Hepatocyte (in vitro differentiated cells): ENCODE measurements around the gene FBXL13. TPM values are rescaled to one million over a fixed set of nuclear protein-coding genes. Genes with fewer than 3 reads are reported as not detected.

Experiments
- DNase-seq: peaks from one replicate; pipeline ENCODE4 v3.0.0-alpha.2; 2016; ENCODE audit warnings: low spot score
- H2AFZ ChIP-seq: fragments of 200-600 bp; sonication (generic); 2 replicates; pipeline ENCODE4 v1.6.0; 2016; ENCODE audit warnings: antibody characterized with exemption, mild to moderate bottlenecking
- H3K27ac ChIP-seq: fragments of 200-600 bp; sonication (generic); 2 replicates; pipeline ENCODE4 v1.5.1; 2016; ENCODE audit warnings: mild to moderate bottlenecking
- H3K27me3 ChIP-seq: fragments of 200-600 bp; sonication (generic); 2 replicates; pipeline ENCODE4 v1.6.1; 2016
- H3K36me3 ChIP-seq: fragments of 200-600 bp; sonication (generic); replicated peaks from 2 replicates; pipeline ENCODE4 v1.5.1; 2016; ENCODE audit warnings: low read depth; ENCODE audit not compliant: insufficient read depth
- H3K4me1 ChIP-seq: fragments of 200-600 bp; sonication (generic); 2 replicates; pipeline ENCODE4 v1.5.1; 2016; ENCODE audit warnings: mild to moderate bottlenecking, moderate library complexity; ENCODE audit not compliant: insufficient read depth
- H3K4me2 ChIP-seq: fragments of 200-600 bp; sonication (generic); 2 replicates; pipeline ENCODE4 v1.6.0; 2016
- H3K4me3 ChIP-seq: fragments of 200-600 bp; sonication (generic); 2 replicates; pipeline ENCODE4 v1.5.1; 2016; ENCODE audit warnings: mild to moderate bottlenecking
- H3K79me2 ChIP-seq: fragments of 200-600 bp; sonication (generic); 2 replicates; pipeline ENCODE4 v1.6.0; 2017; ENCODE audit warnings: mild to moderate bottlenecking
- H3K9me2 ChIP-seq: fragments of 200-600 bp; sonication (generic); replicated peaks from 2 replicates; pipeline ENCODE4 v1.6.0; 2017; ENCODE audit warnings: mild to moderate bottlenecking; ENCODE audit not compliant: insufficient read depth
- H3K9me3 ChIP-seq: fragments of 200-600 bp; sonication (generic); 2 replicates; pipeline ENCODE4 v1.5.1; 2016; ENCODE audit warnings: low read depth, mild to moderate bottlenecking
- H4K20me1 ChIP-seq: fragments of 200-600 bp; sonication (generic); 2 replicates; pipeline ENCODE4 v1.6.0; 2016; ENCODE audit warnings: mild to moderate bottlenecking; ENCODE audit not compliant: insufficient read depth, poor library complexity, severe bottlenecking
- EZH2 ChIP-seq: fragments of 200-600 bp; sonication (generic); IDR thresholded peaks from 2 replicates; pipeline ENCODE4 v1.6.1; 2016; ENCODE audit warnings: antibody characterized with exemption, mild to moderate bottlenecking, borderline replicate concordance
- EZH2phosphoT487 ChIP-seq: fragments of 200-600 bp; sonication (generic); IDR thresholded peaks from one replicate; pipeline ENCODE4 v1.6.1; 2018; ENCODE audit warnings: antibody characterized with exemption, mild to moderate bottlenecking, low read depth, moderate library complexity; ENCODE audit not compliant: unreplicated experiment, severe bottlenecking
- WGBS: methylation state at CpG from one replicate; pipeline ENCODE4 v1.1.6; 2016; ENCODE audit warnings: low lambda C conversion rate; ENCODE audit errors: missing lambda C conversion rate; 5-methylcytosine and 5-hydroxymethylcytosine counted together
- polyA plus RNA-seq: library from polyadenylated mRNA; unstranded; fragments of >200 nt; fragmentation: Nextera tagmentation; extraction: Ambion mirVana; gene quantifications from 2 replicates; pipeline ENCODE4 v1.2.1, GENCODE V29; 2016
- total RNA-seq: library from RNA; depleted of rRNA; stranded (reverse); fragments of >200 nt; gene quantifications from 2 replicates; pipeline ENCODE4 v1.2.3, GENCODE V29; 2014
- TF ChIP-seq, protein P1 (sequence below): fragments of 200-600 bp; sonication (generic); IDR thresholded peaks from 2 replicates; pipeline ENCODE4 v1.5.1; 2016; ENCODE audit warnings: antibody characterized with exemption, mild to moderate bottlenecking; ENCODE audit not compliant: poor library complexity

The FBXL13 gene
- total and polyA plus RNA-seq, 2 experiments from 2014 or later = 0.30 to 1.8 TPM

DNA sequence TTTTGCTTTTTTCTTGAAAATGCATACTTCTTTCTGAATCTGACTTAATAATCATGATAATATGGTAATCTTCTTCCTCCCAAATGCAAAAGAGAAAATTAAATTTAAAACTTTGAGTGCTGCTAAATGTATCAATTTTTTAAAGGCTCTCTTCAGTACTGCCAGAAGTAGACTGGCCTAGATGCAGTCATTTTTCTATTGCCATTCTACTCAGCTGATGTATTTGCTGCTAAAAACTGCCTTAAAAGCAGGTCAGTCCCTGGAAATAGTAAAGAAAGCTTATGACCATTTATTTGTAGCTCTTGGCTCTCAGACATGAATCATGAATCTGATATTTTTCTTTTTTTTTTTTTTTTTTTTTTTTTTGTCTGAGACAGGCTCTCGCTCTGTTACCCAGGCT is 45.8 kb upstream of the FBXL13 start:
- no peaks in the 10 kb centered on the region for H3K4me1 ChIP-seq
- H4K20me1 ChIP-seq = no peaks in the 10 kb centered on the region
- no peaks in the 10 kb centered on the region for H3K9me3 ChIP-seq
- no peak overlapping the region for H2AFZ ChIP-seq
- H3K79me2 ChIP-seq = peaks cover 2% of the 10 kb centered on the region
- 100% methylated on average over 1 of the region's 1 CpG for WGBS
- H3K4me3 ChIP-seq = no peak overlapping the region
- H3K36me3 ChIP-seq = no peaks in the 10 kb centered on the region
- no peak overlapping the region for H3K4me2 ChIP-seq
- TF ChIP-seq EZH2 = no peak
- TF ChIP-seq EZH2phosphoT487 = no peak
- TF ChIP-seq, protein P1, sequence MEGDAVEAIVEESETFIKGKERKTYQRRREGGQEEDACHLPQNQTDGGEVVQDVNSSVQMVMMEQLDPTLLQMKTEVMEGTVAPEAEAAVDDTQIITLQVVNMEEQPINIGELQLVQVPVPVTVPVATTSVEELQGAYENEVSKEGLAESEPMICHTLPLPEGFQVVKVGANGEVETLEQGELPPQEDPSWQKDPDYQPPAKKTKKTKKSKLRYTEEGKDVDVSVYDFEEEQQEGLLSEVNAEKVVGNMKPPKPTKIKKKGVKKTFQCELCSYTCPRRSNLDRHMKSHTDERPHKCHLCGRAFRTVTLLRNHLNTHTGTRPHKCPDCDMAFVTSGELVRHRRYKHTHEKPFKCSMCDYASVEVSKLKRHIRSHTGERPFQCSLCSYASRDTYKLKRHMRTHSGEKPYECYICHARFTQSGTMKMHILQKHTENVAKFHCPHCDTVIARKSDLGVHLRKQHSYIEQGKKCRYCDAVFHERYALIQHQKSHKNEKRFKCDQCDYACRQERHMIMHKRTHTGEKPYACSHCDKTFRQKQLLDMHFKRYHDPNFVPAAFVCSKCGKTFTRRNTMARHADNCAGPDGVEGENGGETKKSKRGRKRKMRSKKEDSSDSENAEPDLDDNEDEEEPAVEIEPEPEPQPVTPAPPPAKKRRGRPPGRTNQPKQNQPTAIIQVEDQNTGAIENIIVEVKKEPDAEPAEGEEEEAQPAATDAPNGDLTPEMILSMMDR = no peak
- no peak overlapping the region for H3K27ac ChIP-seq
- no peak for DNase-seq
- no peaks in the 10 kb centered on the region for H3K9me2 ChIP-seq
- H3K27me3 ChIP-seq = no peaks in the 10 kb centered on the region

DNA sequence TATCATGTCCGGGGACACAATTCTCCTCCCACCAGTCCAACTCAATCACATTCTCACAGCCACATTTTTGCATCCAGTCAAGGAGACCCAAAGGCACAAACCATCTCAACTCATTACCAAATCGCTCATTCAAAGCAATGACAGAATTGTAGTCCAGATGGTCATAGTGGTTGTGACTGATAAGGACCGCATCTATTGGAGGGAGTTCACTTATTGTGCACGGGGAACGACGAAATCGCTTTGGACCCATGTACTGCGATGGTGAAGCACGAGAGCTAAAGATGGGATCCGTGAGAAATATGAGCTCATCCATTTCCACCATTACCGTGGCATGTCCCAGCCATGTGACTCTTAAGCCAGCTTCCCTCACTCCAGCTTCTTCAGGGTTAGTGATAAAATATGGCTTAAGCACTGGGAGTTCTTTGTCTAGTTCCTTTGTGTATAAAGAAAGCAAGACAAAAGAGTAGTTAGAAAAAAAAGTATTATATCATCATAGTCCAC is 45.2 kb upstream of the FBXL13 start:
- 97% methylated on average over 11 of the region's 11 CpGs for WGBS

DNA sequence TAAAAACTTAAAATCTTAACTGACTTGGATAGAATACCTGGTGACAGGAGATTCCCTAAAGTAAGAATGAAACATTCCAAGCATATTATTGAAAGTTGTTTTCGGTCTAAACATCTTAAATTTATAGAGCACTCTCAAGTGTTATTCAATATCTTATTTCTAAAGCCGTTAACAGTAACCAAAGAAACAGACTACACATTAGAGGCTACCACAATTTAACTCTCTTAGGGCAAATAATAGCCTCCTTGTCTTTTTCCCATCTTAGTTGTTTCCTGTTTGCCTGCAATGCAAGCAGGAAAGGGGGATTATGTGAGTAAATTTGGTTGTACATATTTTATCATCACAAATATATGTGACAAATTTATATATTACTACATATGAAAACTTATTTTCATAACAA is 42.9 kb upstream of the FBXL13 start:
- H3K36me3 ChIP-seq = no peaks in the 10 kb centered on the region

More for the DNA sequence above, 45.2 kb upstream of the FBXL13 start:
- DNase-seq = no peak
- Histone ChIP-seq H3K36me3 (no peaks in the 10 kb centered on the region), H2AFZ (no peak overlapping the region), H3K79me2 (peaks cover 2% of the 10 kb centered on the region), H3K27ac (no peak overlapping the region), H3K9me3 (no peaks in the 10 kb centered on the region), H4K20me1 (no peaks in the 10 kb centered on the region), H3K4me1 (no peaks in the 10 kb centered on the region), H3K9me2 (no peaks in the 10 kb centered on the region), H3K4me2 (no peak overlapping the region), H3K27me3 (no peaks in the 10 kb centered on the region), H3K4me3 (no peak overlapping the region)
- TF ChIP-seq EZH2phosphoT487 (no peak), EZH2 (no peak)
- TF ChIP-seq, protein P1 = no peak

More for the DNA sequence above, 42.9 kb upstream of the FBXL13 start:
- H3K27me3 ChIP-seq = no peaks in the 10 kb centered on the region
- no peak for DNase-seq
- 68% methylated on average over 2 of the region's 2 CpGs for WGBS
- no peaks in the 10 kb centered on the region for H3K4me1 ChIP-seq
- no peaks in the 10 kb centered on the region for H4K20me1 ChIP-seq
- H2AFZ ChIP-seq = no peak overlapping the region
- H3K9me3 ChIP-seq = no peaks in the 10 kb centered on the region
- TF ChIP-seq EZH2phosphoT487 = no peak
- TF ChIP-seq, protein P1 = no peak
- TF ChIP-seq EZH2 = no peak
- no peak overlapping the region for H3K27ac ChIP-seq
- H3K4me2 ChIP-seq = no peak overlapping the region
- no peaks in the 10 kb centered on the region for H3K79me2 ChIP-seq
- no peak overlapping the region for H3K4me3 ChIP-seq
- no peaks in the 10 kb centered on the region for H3K9me2 ChIP-seq
